Glutamatergic neuron (in vitro differentiated cells): ENCODE data around the gene CAND2. TPM values are rescaled to one million over a fixed set of nuclear protein-coding genes. Genes with fewer than 3 reads are reported as not detected.

Experiments
- DNase-seq: peaks from one replicate; pipeline ENCODE4 v3.0.0; 2022
- H3K27ac Mint-ChIP-seq: one replicate; pipeline ENCODE4 v1.8.0; 2020; ENCODE audit warnings: mild to moderate bottlenecking, mixed read lengths, inconsistent platforms; ENCODE audit not compliant: unreplicated experiment
- H3K27me3 Mint-ChIP-seq: one replicate; pipeline ENCODE4 v1.8.0; 2020; ENCODE audit warnings: mild to moderate bottlenecking, moderate library complexity, mixed read lengths, inconsistent platforms; ENCODE audit not compliant: unreplicated experiment
- H3K36me3 Mint-ChIP-seq: one replicate; pipeline ENCODE4 v1.8.0; 2020; ENCODE audit warnings: mild to moderate bottlenecking, mixed read lengths, inconsistent platforms; ENCODE audit not compliant: unreplicated experiment
- H3K4me1 Mint-ChIP-seq: one replicate; pipeline ENCODE4 v1.8.0; 2020; ENCODE audit warnings: mild to moderate bottlenecking, low read depth, mixed read lengths, inconsistent platforms; ENCODE audit not compliant: unreplicated experiment
- H3K4me3 Mint-ChIP-seq: one replicate; pipeline ENCODE4 v1.8.0; 2020; ENCODE audit warnings: mild to moderate bottlenecking, mixed read lengths, inconsistent platforms; ENCODE audit not compliant: unreplicated experiment
- H3K9me3 Mint-ChIP-seq: one replicate; pipeline ENCODE4 v1.8.0; 2020; ENCODE audit warnings: mild to moderate bottlenecking, moderate library complexity, mixed read lengths, inconsistent platforms; ENCODE audit not compliant: unreplicated experiment
- CTCF ChIP-seq: fragments of 200-600 bp; sonication (generic); IDR thresholded peaks from one replicate; pipeline ENCODE4 v1.5.0; 2021; ENCODE audit not compliant: partially characterized antibody, unreplicated experiment
- total RNA-seq: library from RNA; stranded (reverse); fragmentation: NEBNext Ultra II Directional; extraction: Animal tissue kit (Norgen Biotek cat#: 25700); gene quantifications from one replicate; pipeline ENCODE4 v1.2.1, GENCODE V29; 2021; ENCODE audit not compliant: unreplicated experiment

CAND2 gene
- total RNA-seq, 1 donor from 2014 or later, result 8.8 TPM

- Mint-ChIP-seq H3K4me1 (no peaks in the 10 kb centered on the region), H3K9me3 (peaks cover 4% of the 10 kb centered on the region), H3K4me3 (no peak overlapping the region), H3K27me3 (peaks cover 2% of the 10 kb centered on the region), H3K36me3 (no peaks in the 10 kb centered on the region), H3K27ac (no peak overlapping the region)
- TF ChIP-seq CTCF, result no peak
- DNase-seq, result no peak
These were observed 20.8 kb downstream of the CAND2 start for GRCh38 chr3:12817343-12817710.

GRCh38 chr3:12818273-12818672, 21.8 kb downstream of the CAND2 start:
- TF ChIP-seq CTCF, result no peak
- peaks cover 2% of the 10 kb centered on the region for H3K27me3 Mint-ChIP-seq
- no peak overlapping the region for H3K27ac Mint-ChIP-seq
- H3K9me3 Mint-ChIP-seq, result peaks cover 4% of the 10 kb centered on the region
- no peak overlapping the region for H3K4me3 Mint-ChIP-seq
- DNase-seq, result no peak
- H3K36me3 Mint-ChIP-seq, result no peaks in the 10 kb centered on the region
- H3K4me1 Mint-ChIP-seq, result no peaks in the 10 kb centered on the region

GRCh38 chr3:12818773-12819172, 22.3 kb downstream of the CAND2 start:
- peaks cover 2% of the 10 kb centered on the region for H3K9me3 Mint-ChIP-seq
- H3K27me3 Mint-ChIP-seq, result peaks cover 2% of the 10 kb centered on the region
- H3K36me3 Mint-ChIP-seq, result no peaks in the 10 kb centered on the region
- TF ChIP-seq CTCF, result no peak
- DNase-seq, result no peak
- no peak overlapping the region for H3K4me3 Mint-ChIP-seq
- no peaks in the 10 kb centered on the region for H3K4me1 Mint-ChIP-seq
- no peak overlapping the region for H3K27ac Mint-ChIP-seq

GRCh38 chr3:12822725-12823373, 26.4 kb downstream of the CAND2 start:
- Mint-ChIP-seq H3K4me1 (no peaks in the 10 kb centered on the region), H3K27ac (no peak overlapping the region), H3K27me3 (peaks cover 2% of the 10 kb centered on the region), H3K9me3 (no peaks in the 10 kb centered on the region), H3K4me3 (no peak overlapping the region), H3K36me3 (no peaks in the 10 kb centered on the region)
- no peak for DNase-seq
- peak; percentile 23 for TF ChIP-seq CTCF

- H3K9me3 Mint-ChIP-seq, result peaks cover 2% of the 10 kb centered on the region
- no peaks in the 10 kb centered on the region for H3K27me3 Mint-ChIP-seq
- TF ChIP-seq CTCF, result no peak
- no peak for DNase-seq
- no peaks in the 10 kb centered on the region for H3K36me3 Mint-ChIP-seq
- H3K4me1 Mint-ChIP-seq, result no peaks in the 10 kb centered on the region
- no peak overlapping the region for H3K4me3 Mint-ChIP-seq
- no peak overlapping the region for H3K27ac Mint-ChIP-seq
These were observed 27.8 kb downstream of the CAND2 start for GRCh38 chr3:12824299-12824698.
